ENCODE measurements around the gene CYP17A1.
A peak's percentile ranks its signal among the peaks of the same experiment; 100 is the strongest.
"Not testable (repeated sequence)": the region's sequence is repeated elsewhere in the genome, so short reads cannot be mapped to it uniquely, and the experiment has no call there.

Gene CYP17A1

DNA sequence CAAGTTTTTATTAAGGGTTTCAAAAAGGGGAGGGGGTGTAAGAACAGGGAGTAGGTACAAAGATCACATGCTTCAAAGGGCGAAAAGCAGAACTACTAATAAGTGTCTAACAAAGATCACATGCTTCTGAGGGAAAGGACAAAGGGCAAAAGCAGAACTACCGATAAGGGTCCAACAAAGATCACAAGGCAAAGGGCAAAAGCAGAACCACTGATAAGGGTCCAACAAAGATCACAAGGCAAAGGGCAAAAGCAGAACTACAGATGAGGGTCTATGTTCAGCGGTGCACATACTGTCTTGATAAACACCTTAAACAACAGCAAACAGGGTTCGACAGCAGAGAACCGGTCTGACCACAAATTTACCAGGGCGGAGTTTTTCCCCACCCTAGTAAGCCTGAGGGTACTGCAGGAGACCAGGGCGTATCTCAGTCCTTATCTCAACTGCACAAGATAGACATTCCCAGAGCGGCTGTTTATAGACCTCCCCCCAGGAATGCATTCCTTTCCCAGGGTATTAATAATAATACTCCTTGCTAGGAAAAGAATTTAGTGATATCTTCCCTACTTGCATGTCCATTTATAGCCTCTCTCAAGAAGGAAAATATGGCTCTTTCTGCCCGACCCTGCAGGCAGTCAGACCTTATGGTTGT is 1.2 kb upstream of the CYP17A1 start:
- not testable (repeated sequence) for H3K9me3 ChIP-seq (ENCODE audit: control insufficient read depth, low read length); DNase-seq; H3K4me3 ChIP-seq (ENCODE audit: insufficient read depth, low read depth, low read length, poor library complexity, severe bottlenecking); H3K27me3 ChIP-seq (replicated peaks; ENCODE audit: control insufficient read depth, insufficient read depth, low read length, poor library complexity, severe bottlenecking); H3K4me1 ChIP-seq (ENCODE audit: control insufficient read depth, insufficient read depth, low read length, poor library complexity, severe bottlenecking); H3K36me3 ChIP-seq (ENCODE audit: control insufficient read depth, insufficient read depth, low read length); H3K27ac ChIP-seq (ENCODE audit: insufficient read depth, low read length, poor library complexity, severe bottlenecking)

DNA sequence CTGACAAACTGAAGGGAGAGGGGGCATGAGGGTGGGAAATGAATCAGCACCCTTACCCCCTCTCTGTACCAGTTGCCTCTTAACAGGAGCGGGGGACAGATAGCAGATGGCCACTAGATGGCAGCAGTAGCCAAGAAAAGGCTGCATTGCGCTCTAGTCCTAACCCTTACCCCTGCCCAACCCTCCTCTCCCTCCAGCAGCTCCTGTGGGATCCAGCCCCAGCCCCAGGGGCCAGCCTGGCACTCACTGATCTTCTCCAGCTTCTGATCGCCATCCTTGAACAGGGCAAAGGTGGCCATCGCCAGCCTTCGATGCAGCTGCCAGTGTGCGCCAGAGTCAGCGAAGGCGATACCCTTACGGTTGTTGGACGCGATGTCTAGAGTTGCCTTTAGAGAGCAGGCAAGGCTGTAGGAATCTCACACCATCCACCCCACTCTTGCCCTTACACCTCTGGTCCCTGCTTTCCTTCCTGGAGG is 2.2 kb downstream of the CYP17A1 start:
- Histone ChIP-seq H3K27me3 (replicated peaks; ENCODE audit: control insufficient read depth, insufficient read depth, low read length, poor library complexity, severe bottlenecking) (peaks cover 7% of the 10 kb centered on the region), H3K4me3 (ENCODE audit: insufficient read depth, low read depth, low read length, poor library complexity, severe bottlenecking) (no peak overlapping the region)
- peak; percentile 41 to 64 (median 44) for DNase-seq

DNA sequence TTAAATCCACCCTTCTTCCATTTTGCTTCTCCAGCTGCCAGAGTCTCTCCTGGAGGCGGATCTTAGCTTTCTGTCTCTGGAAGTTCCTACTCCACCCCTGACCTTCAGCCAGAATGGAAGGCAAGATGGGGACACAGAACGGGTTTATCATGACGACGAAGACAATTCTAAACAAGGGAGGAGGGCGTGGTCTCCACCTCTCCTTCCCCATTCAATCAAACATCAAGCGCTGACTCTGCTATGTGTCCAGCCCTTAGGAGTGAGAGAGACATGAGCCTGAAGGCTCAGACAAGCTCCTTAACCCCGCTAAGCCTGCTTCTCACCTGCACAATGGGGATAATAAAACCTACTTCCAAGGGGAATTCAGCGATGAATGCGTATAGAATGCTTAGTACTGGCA is 3.1 kb downstream of the CYP17A1 start:
- H3K4me3 ChIP-seq (ENCODE audit: insufficient read depth, low read depth, low read length, poor library complexity, severe bottlenecking) = no peak overlapping the region
- no peaks in the 10 kb centered on the region for H3K4me1 ChIP-seq (ENCODE audit: control insufficient read depth, insufficient read depth, low read length, poor library complexity, severe bottlenecking)
- no peak for DNase-seq
- H3K9me3 ChIP-seq (ENCODE audit: control insufficient read depth, low read length) = no peaks in the 10 kb centered on the region
- peaks cover 7% of the 10 kb centered on the region for H3K27me3 ChIP-seq (replicated peaks; ENCODE audit: control insufficient read depth, insufficient read depth, low read length, poor library complexity, severe bottlenecking)
- H3K36me3 ChIP-seq (ENCODE audit: control insufficient read depth, insufficient read depth, low read length) = no peaks in the 10 kb centered on the region
- no peak overlapping the region for H3K27ac ChIP-seq (ENCODE audit: insufficient read depth, low read length, poor library complexity, severe bottlenecking)

More for the DNA sequence above, 2.2 kb downstream of the CYP17A1 start:
- H3K27ac ChIP-seq (ENCODE audit: insufficient read depth, low read length, poor library complexity, severe bottlenecking) = no peak overlapping the region
- H3K4me1 ChIP-seq (ENCODE audit: control insufficient read depth, insufficient read depth, low read length, poor library complexity, severe bottlenecking) = no peaks in the 10 kb centered on the region
- H3K36me3 ChIP-seq (ENCODE audit: control insufficient read depth, insufficient read depth, low read length) = no peaks in the 10 kb centered on the region
- no peaks in the 10 kb centered on the region for H3K9me3 ChIP-seq (ENCODE audit: control insufficient read depth, low read length)

DNA sequence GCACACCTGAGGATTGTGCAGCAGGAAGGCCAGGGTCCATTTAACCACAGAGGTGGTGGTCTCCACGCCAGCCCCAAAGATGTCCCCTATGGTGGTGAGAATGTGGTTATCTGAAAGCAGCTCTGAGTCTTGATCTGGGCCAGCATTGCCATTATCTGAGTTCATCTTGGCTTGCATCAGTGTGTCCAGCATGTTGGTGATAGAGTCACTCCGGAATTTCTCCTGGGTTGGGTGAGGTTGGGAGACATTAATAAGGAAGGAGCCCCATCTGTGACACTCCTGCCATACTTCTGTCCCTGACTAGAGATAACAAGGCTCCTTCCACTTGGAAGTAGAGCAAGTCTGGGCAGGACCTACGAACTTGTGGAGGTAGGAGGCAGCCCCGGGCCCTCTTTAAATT is 4.2 kb downstream of the CYP17A1 start:
- DNase-seq = no peak
- H3K4me3 ChIP-seq (ENCODE audit: insufficient read depth, low read depth, low read length, poor library complexity, severe bottlenecking) = no peak overlapping the region
- peaks cover 7% of the 10 kb centered on the region for H3K27me3 ChIP-seq (replicated peaks; ENCODE audit: control insufficient read depth, insufficient read depth, low read length, poor library complexity, severe bottlenecking)
- H3K9me3 ChIP-seq (ENCODE audit: control insufficient read depth, low read length) = no peaks in the 10 kb centered on the region
- H3K36me3 ChIP-seq (ENCODE audit: control insufficient read depth, insufficient read depth, low read length) = no peaks in the 10 kb centered on the region
- no peaks in the 10 kb centered on the region for H3K4me1 ChIP-seq (ENCODE audit: control insufficient read depth, insufficient read depth, low read length, poor library complexity, severe bottlenecking)
- H3K27ac ChIP-seq (ENCODE audit: insufficient read depth, low read length, poor library complexity, severe bottlenecking) = no peak overlapping the region

DNA sequence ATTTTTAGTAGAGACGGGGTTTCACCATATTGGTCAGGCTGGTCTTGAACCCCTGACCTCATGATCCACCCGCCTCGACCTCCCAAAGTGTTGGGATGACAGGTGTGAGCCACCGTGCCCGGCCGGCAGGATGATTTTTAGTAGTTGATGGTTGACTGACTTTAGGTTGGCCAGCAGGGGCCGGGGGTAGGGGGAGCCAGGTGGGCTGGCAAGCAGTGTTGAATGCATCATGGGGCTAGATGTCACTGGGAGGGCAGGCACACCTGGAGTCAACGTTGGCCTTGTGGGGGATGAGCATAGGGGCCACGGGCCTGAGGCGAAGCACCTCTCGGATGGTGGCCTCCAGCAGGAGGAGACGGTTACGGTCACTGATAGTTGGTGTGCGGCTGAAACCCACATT is 5.0 kb downstream of the CYP17A1 start:
- Histone ChIP-seq H3K27ac (ENCODE audit: insufficient read depth, low read length, poor library complexity, severe bottlenecking) (no peak overlapping the region), H3K36me3 (ENCODE audit: control insufficient read depth, insufficient read depth, low read length) (no peaks in the 10 kb centered on the region), H3K4me1 (ENCODE audit: control insufficient read depth, insufficient read depth, low read length, poor library complexity, severe bottlenecking) (no peaks in the 10 kb centered on the region), H3K27me3 (replicated peaks; ENCODE audit: control insufficient read depth, insufficient read depth, low read length, poor library complexity, severe bottlenecking) (peaks cover 7% of the 10 kb centered on the region), H3K4me3 (ENCODE audit: insufficient read depth, low read depth, low read length, poor library complexity, severe bottlenecking) (no peak overlapping the region), H3K9me3 (ENCODE audit: control insufficient read depth, low read length) (no peaks in the 10 kb centered on the region)
- DNase-seq = no peak

DNA sequence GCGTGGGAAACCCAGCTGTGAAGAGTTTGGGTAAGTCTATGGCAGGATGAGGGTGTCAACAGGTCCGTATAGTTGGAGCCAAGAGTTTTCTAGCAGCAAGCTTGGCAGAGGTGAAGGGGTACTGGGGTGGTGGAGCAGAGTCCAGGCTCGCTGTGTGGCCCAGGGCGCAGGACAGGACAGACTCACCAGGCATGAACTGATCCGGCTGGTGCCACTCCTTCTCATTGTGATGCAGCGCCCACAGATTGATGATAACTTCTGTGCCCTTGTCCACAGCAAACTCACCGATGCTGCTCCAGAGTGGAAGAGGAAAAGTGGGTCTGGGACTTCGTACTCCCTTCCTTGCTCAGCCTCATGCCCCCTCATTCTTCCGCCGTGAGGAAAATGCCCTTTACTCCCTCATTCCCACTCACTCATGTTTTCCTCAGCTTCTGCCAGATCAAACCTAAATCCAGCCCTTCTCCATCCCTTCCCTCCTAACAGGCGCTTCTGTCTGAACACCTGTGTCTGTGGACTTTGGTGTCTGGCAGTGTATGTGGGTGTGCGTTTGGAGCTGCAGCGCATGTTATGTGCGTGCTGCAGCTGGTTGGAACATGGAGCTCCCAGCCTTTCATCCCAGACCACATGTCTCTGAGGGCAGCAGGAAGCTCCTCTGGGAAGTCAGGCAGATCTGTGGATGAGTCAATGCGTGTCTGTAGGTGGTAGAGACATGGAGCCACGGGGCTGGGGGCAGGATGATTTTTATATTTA is 5.7 kb downstream of the CYP17A1 start:
- no peak for DNase-seq
- H3K27me3 ChIP-seq (replicated peaks; ENCODE audit: control insufficient read depth, insufficient read depth, low read length, poor library complexity, severe bottlenecking) = peaks cover 5% of the 10 kb centered on the region
- H3K4me1 ChIP-seq (ENCODE audit: control insufficient read depth, insufficient read depth, low read length, poor library complexity, severe bottlenecking) = no peaks in the 10 kb centered on the region

DNA sequence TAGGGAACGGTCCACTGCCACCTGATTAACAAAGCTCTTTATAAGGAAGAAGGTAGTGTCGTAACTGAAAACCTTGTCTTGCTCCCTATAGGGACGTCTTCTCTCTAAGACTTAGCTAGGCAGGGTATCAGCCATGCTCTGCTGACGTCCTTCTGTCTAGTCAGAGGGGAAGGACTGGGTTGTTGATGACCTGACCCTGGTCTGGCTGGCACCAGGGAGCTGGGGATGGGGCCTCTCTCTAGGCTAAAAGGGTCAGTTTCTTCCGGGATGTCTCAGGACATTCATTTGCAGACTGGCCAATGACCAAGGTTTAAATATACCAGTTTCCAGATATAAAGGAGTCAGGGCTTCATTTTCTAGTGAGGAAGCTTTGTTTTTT is 9.6 kb downstream of the CYP17A1 start:
- Histone ChIP-seq H3K4me3 (ENCODE audit: insufficient read depth, low read depth, low read length, poor library complexity, severe bottlenecking) (no peak overlapping the region), H3K27ac (ENCODE audit: insufficient read depth, low read length, poor library complexity, severe bottlenecking) (no peak overlapping the region), H3K9me3 (ENCODE audit: control insufficient read depth, low read length) (no peaks in the 10 kb centered on the region), H3K27me3 (replicated peaks; ENCODE audit: control insufficient read depth, insufficient read depth, low read length, poor library complexity, severe bottlenecking) (no peaks in the 10 kb centered on the region), H3K4me1 (ENCODE audit: control insufficient read depth, insufficient read depth, low read length, poor library complexity, severe bottlenecking) (no peaks in the 10 kb centered on the region), H3K36me3 (ENCODE audit: control insufficient read depth, insufficient read depth, low read length) (no peaks in the 10 kb centered on the region)
- no peak for DNase-seq

More for the DNA sequence above, 5.7 kb downstream of the CYP17A1 start:
- no peak overlapping the region for H3K4me3 ChIP-seq (ENCODE audit: insufficient read depth, low read depth, low read length, poor library complexity, severe bottlenecking)
- no peaks in the 10 kb centered on the region for H3K9me3 ChIP-seq (ENCODE audit: control insufficient read depth, low read length)
- no peaks in the 10 kb centered on the region for H3K36me3 ChIP-seq (ENCODE audit: control insufficient read depth, insufficient read depth, low read length)
- H3K27ac ChIP-seq (ENCODE audit: insufficient read depth, low read length, poor library complexity, severe bottlenecking) = no peak overlapping the region

DNA sequence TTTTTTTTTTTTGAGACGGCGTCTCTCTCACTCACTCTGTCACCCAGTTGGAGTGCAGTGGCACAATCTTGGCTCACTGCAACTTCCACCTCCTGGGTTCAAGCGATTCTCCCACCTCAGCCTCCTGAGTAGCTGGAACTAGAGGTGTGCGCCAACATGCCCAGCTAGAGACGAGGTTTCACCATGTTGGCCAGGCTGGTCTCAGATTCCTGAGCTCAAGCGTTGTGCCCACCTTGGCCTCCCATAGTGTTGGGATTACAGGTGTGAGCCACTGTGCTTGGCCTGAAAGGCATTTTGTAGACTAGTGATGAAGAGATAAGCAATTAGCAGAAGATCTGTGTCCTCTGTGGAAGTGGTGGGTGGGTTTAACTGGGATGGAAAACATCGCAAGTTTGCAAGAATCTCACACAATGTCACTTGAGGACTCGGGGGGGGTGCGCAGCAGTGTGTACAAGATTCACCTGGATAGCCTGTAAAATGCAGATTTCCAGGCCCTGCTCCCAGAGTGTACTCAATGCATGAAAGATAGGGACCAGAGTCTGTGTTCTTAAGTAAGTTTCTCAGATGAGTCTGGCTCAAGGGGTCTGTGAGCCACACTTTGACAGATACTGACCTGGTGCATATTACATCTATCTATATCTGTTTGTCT is 10.9 kb downstream of the CYP17A1 start:
- Histone ChIP-seq H3K27me3 (replicated peaks; ENCODE audit: control insufficient read depth, insufficient read depth, low read length, poor library complexity, severe bottlenecking) (no peaks in the 10 kb centered on the region), H3K4me3 (ENCODE audit: insufficient read depth, low read depth, low read length, poor library complexity, severe bottlenecking) (no peak overlapping the region), H3K4me1 (ENCODE audit: control insufficient read depth, insufficient read depth, low read length, poor library complexity, severe bottlenecking) (no peaks in the 10 kb centered on the region), H3K36me3 (ENCODE audit: control insufficient read depth, insufficient read depth, low read length) (no peaks in the 10 kb centered on the region), H3K9me3 (ENCODE audit: control insufficient read depth, low read length) (no peaks in the 10 kb centered on the region), H3K27ac (ENCODE audit: insufficient read depth, low read length, poor library complexity, severe bottlenecking) (no peak overlapping the region)
- no peak for DNase-seq

DNA sequence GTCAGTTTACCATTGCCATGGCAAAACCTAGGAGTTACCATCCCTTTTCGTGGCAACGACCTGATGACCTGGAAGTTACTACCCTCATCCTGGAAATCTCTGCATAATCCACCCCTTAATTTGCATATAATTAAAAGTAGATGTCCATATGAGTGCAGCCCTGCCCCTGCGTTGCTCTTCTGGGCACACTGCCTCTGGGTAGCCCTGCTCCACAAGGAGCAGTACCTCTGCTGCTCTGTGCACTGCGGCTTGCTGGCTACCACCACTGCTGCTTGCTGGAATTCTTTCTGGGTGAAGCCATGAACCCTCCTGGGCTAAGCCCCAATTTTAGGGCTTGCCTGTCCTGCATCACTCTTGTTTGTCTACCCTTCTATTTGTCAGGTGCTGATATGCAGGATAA is 12.5 kb downstream of the CYP17A1 start:
- H3K27me3 ChIP-seq (replicated peaks; ENCODE audit: control insufficient read depth, insufficient read depth, low read length, poor library complexity, severe bottlenecking) = no peaks in the 10 kb centered on the region
- no peak for DNase-seq
- H3K4me1 ChIP-seq (ENCODE audit: control insufficient read depth, insufficient read depth, low read length, poor library complexity, severe bottlenecking) = no peaks in the 10 kb centered on the region
- H3K4me3 ChIP-seq (ENCODE audit: insufficient read depth, low read depth, low read length, poor library complexity, severe bottlenecking) = no peak overlapping the region
- no peaks in the 10 kb centered on the region for H3K36me3 ChIP-seq (ENCODE audit: control insufficient read depth, insufficient read depth, low read length)
- no peak overlapping the region for H3K27ac ChIP-seq (ENCODE audit: insufficient read depth, low read length, poor library complexity, severe bottlenecking)
- H3K9me3 ChIP-seq (ENCODE audit: control insufficient read depth, low read length) = no peaks in the 10 kb centered on the region

DNA sequence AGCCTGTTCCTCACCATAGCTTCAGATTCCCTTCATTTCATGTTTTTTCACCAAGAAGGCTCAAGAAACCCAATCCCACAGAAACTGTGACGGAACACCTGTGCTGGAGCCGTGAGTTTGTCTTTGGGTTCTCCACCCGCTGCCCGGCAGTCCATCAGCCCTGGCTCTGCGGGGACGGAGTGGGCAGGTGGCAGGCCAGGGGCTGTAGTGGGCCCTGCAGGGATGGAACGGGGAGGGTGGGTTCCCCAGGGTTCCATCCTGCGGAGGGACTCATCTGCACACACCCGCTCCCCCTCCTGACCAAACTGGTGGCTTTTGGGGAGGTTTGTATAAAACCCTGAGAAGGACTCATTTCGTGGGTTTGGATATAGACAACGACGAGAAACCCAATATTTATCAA is 15.0 kb downstream of the CYP17A1 start:
- H3K9me3 ChIP-seq (ENCODE audit: control insufficient read depth, low read length) = no peaks in the 10 kb centered on the region

More for the DNA sequence above, 15.0 kb downstream of the CYP17A1 start:
- Histone ChIP-seq H3K4me1 (ENCODE audit: control insufficient read depth, insufficient read depth, low read length, poor library complexity, severe bottlenecking) (no peaks in the 10 kb centered on the region), H3K4me3 (ENCODE audit: insufficient read depth, low read depth, low read length, poor library complexity, severe bottlenecking) (no peak overlapping the region), H3K27me3 (replicated peaks; ENCODE audit: control insufficient read depth, insufficient read depth, low read length, poor library complexity, severe bottlenecking) (no peaks in the 10 kb centered on the region), H3K36me3 (ENCODE audit: control insufficient read depth, insufficient read depth, low read length) (no peaks in the 10 kb centered on the region), H3K27ac (ENCODE audit: insufficient read depth, low read length, poor library complexity, severe bottlenecking) (no peak overlapping the region)
- no peak for DNase-seq

Data from effector memory CD4-positive, alpha-beta T cell (primary cell).